ENCODE data around the gene PRCP. TPM values are rescaled to one million over a fixed set of nuclear protein-coding genes. Genes with fewer than 3 reads are reported as not detected.

PRCP gene
- total and polyA plus RNA-seq, 9 donors, result 36.4 to 184 (median 62.8) TPM

DNA sequence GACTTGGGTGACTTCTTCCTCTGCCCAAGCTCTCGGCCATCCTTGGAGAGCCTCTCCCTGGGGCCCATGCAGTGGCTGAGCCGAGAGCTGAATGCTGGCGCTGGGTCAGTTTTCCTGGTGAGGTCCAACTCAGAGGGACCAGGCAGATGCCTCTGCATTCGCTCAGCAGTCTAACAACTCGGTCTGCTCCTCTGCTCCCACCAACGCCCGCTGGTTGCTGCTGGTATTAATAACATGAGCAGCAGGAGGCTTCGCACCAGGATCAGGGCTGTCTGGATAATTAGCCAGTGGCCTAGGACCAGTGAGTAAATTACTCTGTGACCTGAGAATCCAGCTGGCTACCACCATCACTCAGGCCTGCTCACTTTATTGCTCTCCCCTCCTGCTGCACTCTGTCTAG, 88.9 kb downstream of the PRCP start:
- Histone ChIP-seq H3K9me3 (no peaks in the 10 kb centered on the region), H3K27me3 (no peaks in the 10 kb centered on the region), H3K4me3 (no peak overlapping the region), H3K4me1 (ENCODE audit: insufficient read depth) (no peaks in the 10 kb centered on the region), H3K36me3 (no peaks in the 10 kb centered on the region), H3K27ac (no peak overlapping the region)
- no peak for DNase-seq
- WGBS, 3 donors, result 91 to 95% (median 94%) methylated on average over 8 of the region's 8 CpGs
- intact Hi-C loops (cut with DNase I), result loop anchor here in 1 of 4 donors (5.0 kb wide), 1 partner anchor 1744 kb away; no protein-coding TSS in a partner anchor
- TF ChIP-seq, protein P1, sequence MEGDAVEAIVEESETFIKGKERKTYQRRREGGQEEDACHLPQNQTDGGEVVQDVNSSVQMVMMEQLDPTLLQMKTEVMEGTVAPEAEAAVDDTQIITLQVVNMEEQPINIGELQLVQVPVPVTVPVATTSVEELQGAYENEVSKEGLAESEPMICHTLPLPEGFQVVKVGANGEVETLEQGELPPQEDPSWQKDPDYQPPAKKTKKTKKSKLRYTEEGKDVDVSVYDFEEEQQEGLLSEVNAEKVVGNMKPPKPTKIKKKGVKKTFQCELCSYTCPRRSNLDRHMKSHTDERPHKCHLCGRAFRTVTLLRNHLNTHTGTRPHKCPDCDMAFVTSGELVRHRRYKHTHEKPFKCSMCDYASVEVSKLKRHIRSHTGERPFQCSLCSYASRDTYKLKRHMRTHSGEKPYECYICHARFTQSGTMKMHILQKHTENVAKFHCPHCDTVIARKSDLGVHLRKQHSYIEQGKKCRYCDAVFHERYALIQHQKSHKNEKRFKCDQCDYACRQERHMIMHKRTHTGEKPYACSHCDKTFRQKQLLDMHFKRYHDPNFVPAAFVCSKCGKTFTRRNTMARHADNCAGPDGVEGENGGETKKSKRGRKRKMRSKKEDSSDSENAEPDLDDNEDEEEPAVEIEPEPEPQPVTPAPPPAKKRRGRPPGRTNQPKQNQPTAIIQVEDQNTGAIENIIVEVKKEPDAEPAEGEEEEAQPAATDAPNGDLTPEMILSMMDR (IDR thresholded peaks at IDR 0.05), result no peak
- TF ChIP-seq POLR2A (IDR thresholded peaks at IDR 0.05) (no peak), EP300 (IDR thresholded peaks at IDR 0.05) (no peak)

DNA sequence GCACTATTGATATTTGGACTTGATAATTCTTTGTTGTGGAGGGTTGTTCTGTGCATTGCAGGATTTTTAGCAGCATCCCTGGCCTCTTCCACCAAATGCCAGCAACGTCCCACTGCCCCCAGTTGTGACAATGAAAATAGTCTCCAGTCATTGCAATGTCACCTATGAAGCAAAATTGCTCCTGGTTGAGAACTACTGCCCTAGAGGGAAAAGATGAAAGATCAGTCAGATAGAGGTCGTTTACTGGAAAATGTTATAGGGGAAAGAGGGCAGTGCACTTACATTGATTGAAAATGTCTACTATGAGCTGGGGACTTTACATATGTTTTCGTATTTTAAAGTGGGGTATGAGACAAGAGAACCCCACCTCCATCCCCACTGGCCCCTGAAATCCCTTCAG, 89.5 kb downstream of the PRCP start:
- DNase-seq, result no peak
- Histone ChIP-seq H3K36me3 (no peaks in the 10 kb centered on the region), H3K27me3 (no peaks in the 10 kb centered on the region), H3K27ac (no peak overlapping the region), H3K9me3 (no peaks in the 10 kb centered on the region), H3K4me3 (no peak overlapping the region), H3K4me1 (ENCODE audit: insufficient read depth) (no peaks in the 10 kb centered on the region)
- intact Hi-C loops (cut with DNase I), result loop anchor here in 1 of 4 donors (5.0 kb wide), 1 partner anchor 1743 kb away; no protein-coding TSS in a partner anchor
- TF ChIP-seq EP300 (IDR thresholded peaks at IDR 0.05), result no peak
- TF ChIP-seq POLR2A (IDR thresholded peaks at IDR 0.05), result no peak
- TF ChIP-seq, protein P1 (IDR thresholded peaks at IDR 0.05), result no peak
- 74 to 83% (median 80%) methylated on average over 3 of the region's 3 CpGs for WGBS, 3 donors

DNA sequence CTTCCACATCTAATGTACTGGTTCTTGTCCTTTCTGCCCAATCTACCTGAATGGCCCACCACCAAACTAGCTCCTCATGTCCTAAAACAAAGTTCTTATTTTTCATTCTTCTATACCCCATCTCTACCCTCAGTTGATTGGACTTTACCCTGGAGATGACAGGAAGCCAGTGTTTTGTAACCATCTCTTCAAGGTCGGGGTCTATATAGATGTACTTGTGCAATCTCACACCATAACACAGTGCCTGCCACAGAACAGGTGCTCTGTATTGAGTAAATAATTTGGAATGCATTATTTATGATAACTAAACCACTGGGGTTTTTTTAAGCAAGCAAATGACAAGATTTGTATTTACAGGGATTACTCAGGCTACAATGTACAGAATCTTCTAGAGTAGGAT, 89.9 kb downstream of the PRCP start:
- H3K36me3 ChIP-seq, result no peaks in the 10 kb centered on the region
- no peaks in the 10 kb centered on the region for H3K4me1 ChIP-seq (ENCODE audit: insufficient read depth)
- 74 to 88% (median 74%) methylated on average over 1 of the region's 1 CpG for WGBS, 3 donors
- H3K9me3 ChIP-seq, result no peaks in the 10 kb centered on the region
- H3K27me3 ChIP-seq, result no peaks in the 10 kb centered on the region
- no peak overlapping the region for H3K4me3 ChIP-seq
- TF ChIP-seq EP300 (IDR thresholded peaks at IDR 0.05) (no peak), POLR2A (IDR thresholded peaks at IDR 0.05) (no peak)
- no peak for DNase-seq
- intact Hi-C loops (cut with DNase I), result loop anchor here in 1 of 4 donors (5.0 kb wide), 1 partner anchor 1743 kb away; no protein-coding TSS in a partner anchor
- no peak overlapping the region for H3K27ac ChIP-seq

DNA sequence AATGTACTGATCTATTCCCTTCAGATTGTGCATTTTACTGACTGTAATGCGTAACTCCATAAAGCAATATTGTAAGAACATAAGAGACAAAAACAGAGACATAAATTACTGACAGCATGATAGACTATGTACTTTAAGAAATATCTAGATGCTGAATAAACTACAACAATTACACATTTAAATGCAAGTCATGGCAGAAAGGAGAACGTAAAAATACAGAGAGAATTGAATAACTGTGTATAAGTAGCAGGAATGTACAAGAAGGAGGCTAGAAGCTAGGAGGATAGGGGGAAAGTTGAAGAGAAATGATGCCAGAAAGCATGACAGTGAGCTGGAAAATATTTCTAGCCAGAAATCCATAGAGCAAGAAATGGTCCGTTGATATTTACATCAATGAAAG, 92.6 kb downstream of the PRCP start:
- peaks cover 4% of the 10 kb centered on the region for H3K4me1 ChIP-seq (ENCODE audit: insufficient read depth)
- WGBS, 3 donors, result 90 to 94% (median 90%) methylated on average over 3 of the region's 3 CpGs
- DNase-seq, result no peak
- H3K4me3 ChIP-seq, result no peak overlapping the region
- H3K27ac ChIP-seq, result no peak overlapping the region
- H3K9me3 ChIP-seq, result no peaks in the 10 kb centered on the region
- H3K36me3 ChIP-seq, result no peaks in the 10 kb centered on the region
- intact Hi-C loops (cut with DNase I), result no loop called here
- no peaks in the 10 kb centered on the region for H3K27me3 ChIP-seq
- no peak for TF ChIP-seq EP300 (IDR thresholded peaks at IDR 0.05)
- TF ChIP-seq, protein P1 (IDR thresholded peaks at IDR 0.05), result no peak
- TF ChIP-seq POLR2A (IDR thresholded peaks at IDR 0.05), result no peak

DNA sequence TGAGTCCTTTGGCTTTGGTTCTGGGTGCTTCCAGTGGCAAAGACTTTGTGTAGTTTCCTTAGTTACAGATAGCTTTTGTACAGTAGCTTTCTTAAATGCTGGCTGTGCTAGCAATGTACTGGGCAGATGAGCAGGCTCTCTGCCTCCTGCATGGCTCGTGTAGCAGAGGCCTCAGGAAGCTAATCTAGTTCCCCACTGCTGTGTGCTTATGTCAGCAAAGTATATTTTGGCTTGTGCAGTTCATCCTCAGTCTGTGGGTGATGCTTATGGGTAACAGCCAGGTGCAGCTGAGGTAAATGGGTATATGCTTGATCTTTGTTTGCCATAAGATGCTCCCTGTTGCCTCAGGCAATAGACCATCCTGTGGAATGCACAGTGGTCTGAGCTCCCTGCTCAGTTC, 97.5 kb downstream of the PRCP start:
- intact Hi-C loops (cut with DNase I), result no loop called here
- 8 to 31% (median 13%) methylated on average over 1 of the region's 1 CpG for WGBS, 3 donors
- H3K27ac ChIP-seq, result no peak overlapping the region
- DNase-seq, result no peak
- no peaks in the 10 kb centered on the region for H3K27me3 ChIP-seq
- H3K9me3 ChIP-seq, result no peaks in the 10 kb centered on the region
- no peaks in the 10 kb centered on the region for H3K36me3 ChIP-seq
- peaks cover 4% of the 10 kb centered on the region for H3K4me1 ChIP-seq (ENCODE audit: insufficient read depth)
- TF ChIP-seq POLR2A (IDR thresholded peaks at IDR 0.05) (no peak), EP300 (IDR thresholded peaks at IDR 0.05) (no peak)
- H3K4me3 ChIP-seq, result no peak overlapping the region

All from ovary (tissue), 9 donors.